ENCODE data around the gene XYLT1. TPM values are rescaled to one million over a fixed set of nuclear protein-coding genes. Genes with fewer than 3 reads are reported as not detected.

The XYLT1 gene
- total and polyA plus RNA-seq, 2 of the 8 experiments (the other 6 are each of a cell fraction or from before 2014, with no cell fraction given): 6.6 to 25.4 TPM

GRCh38 chr16:17330044-17330443 is 140.7 kb downstream of the XYLT1 start (continued):
- TF ChIP-seq SIX5 (IDR thresholded peaks at IDR 0.05; ENCODE audit: low read depth, low read length): no peak

All from H1 (cell line).